Right hindlimb (tissue), 1 donor: ENCODE results near the gene ARHGEF12.
A peak's percentile ranks its signal among the peaks of the same experiment; 100 is the strongest.

ENCODE experiments used
- DNase-seq: peaks from one replicate; pipeline ENCODE4 v3.0.0-alpha.2; 2018

Gene ARHGEF12, protein sequence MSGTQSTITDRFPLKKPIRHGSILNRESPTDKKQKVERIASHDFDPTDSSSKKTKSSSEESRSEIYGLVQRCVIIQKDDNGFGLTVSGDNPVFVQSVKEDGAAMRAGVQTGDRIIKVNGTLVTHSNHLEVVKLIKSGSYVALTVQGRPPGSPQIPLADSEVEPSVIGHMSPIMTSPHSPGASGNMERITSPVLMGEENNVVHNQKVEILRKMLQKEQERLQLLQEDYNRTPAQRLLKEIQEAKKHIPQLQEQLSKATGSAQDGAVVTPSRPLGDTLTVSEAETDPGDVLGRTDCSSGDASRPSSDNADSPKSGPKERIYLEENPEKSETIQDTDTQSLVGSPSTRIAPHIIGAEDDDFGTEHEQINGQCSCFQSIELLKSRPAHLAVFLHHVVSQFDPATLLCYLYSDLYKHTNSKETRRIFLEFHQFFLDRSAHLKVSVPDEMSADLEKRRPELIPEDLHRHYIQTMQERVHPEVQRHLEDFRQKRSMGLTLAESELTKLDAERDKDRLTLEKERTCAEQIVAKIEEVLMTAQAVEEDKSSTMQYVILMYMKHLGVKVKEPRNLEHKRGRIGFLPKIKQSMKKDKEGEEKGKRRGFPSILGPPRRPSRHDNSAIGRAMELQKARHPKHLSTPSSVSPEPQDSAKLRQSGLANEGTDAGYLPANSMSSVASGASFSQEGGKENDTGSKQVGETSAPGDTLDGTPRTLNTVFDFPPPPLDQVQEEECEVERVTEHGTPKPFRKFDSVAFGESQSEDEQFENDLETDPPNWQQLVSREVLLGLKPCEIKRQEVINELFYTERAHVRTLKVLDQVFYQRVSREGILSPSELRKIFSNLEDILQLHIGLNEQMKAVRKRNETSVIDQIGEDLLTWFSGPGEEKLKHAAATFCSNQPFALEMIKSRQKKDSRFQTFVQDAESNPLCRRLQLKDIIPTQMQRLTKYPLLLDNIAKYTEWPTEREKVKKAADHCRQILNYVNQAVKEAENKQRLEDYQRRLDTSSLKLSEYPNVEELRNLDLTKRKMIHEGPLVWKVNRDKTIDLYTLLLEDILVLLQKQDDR (N-terminal part only)

DNA sequence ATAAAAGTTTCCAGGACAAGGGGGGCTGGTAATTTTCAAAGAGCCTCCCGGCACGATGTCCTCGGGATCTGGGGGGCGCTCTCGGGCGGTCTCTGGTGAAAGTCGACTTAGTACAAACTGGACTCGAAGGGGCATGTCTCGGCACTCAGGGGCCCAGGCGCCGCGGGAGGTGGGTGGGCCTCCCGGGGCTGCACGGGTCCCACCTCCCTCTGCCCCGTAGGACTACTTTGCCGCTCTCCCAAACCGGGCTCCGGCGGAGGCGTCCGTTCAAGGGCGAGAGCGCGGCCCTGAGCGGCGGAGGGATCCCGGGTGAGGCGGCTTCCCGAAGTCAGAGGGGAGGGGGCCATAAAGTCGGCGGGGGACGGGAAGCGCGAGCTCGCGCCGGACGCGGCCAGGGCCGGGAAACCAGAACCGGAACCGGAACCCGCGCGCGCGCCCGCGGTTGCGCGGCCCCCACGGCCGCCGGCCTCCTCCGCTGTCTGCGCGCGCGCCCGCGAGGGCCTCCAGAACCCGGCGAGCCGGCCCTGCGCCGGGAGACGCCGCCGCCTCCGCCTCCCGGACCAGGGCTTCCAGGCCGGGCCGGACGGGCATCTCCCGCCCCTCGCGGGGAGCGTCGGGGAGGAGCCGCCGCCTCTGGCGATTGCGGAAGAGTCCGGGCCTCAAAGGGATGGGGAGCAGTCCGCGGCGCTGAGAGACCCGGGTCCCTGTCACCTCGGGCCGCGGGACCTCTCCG is at the start of gene ARHGEF12:
ARHGEF12 (plus strand) TSS at position 506 of the 733 bp plus-strand sequence. CDS start 831 bp downstream, outside the sequence.
- DNase-seq: peak; percentile 97

DNA sequence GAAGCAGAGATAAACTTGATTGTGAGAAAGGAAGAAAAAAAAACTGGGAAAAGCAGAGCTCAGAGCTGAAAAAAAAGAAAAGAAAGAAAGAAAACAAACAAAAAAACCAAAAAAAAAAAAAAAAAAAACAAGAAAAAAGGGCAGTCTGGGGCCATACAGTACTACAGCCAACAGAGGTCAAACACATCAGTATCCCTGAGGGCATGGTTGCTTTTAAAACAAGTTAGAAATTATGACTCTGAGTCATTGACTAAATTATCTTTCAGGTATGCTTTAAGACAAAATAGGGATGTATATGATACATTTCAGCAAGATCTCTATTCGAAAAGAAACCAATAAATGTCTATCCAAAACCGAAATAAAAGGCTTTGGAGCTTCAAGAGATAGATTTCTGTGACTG is 48.2 kb upstream of the ARHGEF12 start:
- DNase-seq: no peak

DNA sequence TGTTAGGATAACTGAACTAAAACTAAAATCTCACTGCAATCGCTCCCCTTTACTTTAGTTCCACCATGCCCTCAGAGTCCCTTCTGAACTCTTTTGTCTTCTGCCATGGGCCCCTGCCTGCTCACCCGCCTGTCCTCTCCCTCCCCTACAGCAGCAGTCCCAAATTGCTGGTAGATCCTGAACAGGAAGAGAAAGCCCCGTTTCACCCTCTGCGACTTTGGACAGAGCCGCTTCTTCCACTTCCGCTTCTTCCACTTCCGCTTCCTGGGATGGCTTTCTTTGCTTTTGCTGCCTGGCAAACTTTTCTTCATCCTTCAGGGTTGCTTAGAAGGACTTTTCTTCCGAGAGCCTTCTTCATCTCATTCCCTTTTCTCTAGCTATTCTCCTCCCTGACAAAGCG is 46.8 kb upstream of the ARHGEF12 start:
- DNase-seq: no peak

DNA sequence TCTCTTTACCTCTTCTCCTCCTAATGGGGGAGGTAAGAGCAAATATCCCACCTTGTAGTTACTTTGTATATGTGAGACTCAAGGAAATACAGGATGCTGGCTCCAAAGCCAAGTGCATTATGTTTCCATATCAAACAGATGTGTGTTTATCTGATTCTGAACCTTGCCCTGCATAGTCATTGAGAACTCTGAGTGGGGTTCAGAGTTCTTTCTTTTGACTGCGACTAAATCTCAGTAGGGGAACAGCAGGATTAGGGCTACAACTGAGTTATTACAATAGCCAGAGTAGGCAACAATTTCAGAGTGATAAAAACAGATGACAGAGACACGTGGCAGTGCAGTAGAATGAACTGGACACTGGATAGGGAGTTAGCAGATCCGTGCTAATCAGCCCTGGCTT is 45.3 kb upstream of the ARHGEF12 start:
- no peak for DNase-seq

DNA sequence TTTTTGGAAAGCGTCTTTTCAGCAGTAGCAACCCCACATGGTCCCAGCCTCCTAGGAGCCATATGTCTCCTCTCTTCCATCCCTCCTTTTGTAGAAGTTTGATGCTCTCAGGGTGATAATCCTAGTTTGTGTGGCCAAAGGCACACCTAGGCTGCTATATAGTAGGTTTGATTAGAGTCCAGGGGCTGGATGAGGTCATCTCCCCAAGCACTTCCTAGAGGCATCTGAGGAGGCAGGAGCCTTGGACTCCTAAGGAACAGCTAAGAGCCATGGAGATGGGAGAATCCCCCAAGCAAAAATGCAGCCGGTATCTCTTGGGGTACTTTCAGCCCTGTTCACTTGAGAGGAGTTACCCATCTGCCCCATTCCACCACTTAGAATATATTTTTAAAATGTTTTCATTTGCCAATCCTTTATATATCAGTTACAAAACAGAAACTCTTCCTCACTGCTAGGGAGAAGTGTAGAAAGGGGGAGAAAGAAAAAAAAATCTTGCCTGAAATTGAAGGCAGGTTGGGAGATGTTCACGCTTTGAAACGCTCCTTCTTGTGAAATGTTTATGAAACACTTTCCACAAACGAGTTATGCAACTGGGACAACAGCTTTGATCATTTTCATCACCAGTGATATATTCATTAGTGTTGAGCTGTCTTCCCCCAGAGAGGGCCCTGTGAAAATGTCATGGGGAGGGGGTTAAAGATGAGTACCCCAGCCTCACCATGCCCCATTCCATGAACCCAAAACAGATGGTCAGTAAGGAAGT is 43.0 kb upstream of the ARHGEF12 start:
- DNase-seq: no peak

DNA sequence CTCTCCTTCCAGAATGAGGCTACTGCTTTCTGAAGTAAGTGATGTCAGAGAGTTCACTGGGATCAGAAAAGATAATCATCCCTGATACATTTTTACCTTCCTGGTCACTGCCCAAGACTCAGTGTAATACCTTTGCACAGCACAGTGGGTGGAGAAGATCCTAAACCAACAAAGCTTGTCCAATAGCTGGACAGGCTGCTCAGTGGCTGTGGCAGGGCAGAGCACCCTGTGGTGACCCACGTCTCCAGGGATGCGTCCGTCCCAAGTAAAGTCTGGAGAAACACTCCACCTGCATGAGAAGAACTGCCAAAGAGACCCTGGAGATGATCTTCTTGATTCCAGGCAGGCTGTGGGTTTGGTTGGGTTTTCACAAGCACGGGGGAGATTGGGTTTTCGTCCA is 42.1 kb upstream of the ARHGEF12 start:
- no peak for DNase-seq

DNA sequence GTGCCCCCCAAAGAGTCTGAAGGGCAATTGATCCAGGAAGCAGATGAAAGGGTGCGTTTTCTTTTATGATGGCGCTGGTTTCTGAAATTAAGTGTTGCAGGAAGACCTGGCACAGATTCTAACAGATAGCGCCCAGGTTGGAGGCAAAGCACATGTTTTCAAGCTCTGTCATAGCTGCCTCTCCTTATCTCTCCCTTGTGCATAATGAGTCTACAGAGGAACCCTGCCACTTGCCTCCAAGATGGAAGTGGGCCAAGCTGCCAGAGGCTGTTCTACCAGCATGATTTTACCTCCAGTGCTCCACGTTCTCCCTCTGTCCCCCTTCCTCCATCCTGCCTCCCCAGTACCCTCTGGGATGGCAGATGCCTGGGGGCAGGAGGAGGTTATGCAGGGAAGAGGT is 41.1 kb upstream of the ARHGEF12 start:
- no peak for DNase-seq

DNA sequence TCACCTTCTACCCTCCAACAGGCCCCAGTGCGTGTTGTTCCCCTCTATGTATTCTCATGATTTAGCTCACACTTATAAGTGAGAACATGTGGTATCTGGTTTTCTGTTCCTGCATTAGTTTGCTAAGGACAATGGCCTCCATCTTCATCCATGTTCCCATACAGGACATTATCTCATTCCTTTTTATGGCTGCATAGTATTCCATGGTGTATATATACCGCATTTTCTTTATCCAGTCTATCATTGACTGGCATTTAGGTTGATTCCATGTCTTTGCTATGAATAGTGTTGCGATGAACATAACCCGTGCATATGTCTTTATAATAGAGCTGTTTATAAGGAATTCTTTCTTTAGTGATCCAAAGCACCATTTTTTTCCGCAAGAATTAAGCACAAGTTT is 39.7 kb upstream of the ARHGEF12 start:
- no peak for DNase-seq

DNA sequence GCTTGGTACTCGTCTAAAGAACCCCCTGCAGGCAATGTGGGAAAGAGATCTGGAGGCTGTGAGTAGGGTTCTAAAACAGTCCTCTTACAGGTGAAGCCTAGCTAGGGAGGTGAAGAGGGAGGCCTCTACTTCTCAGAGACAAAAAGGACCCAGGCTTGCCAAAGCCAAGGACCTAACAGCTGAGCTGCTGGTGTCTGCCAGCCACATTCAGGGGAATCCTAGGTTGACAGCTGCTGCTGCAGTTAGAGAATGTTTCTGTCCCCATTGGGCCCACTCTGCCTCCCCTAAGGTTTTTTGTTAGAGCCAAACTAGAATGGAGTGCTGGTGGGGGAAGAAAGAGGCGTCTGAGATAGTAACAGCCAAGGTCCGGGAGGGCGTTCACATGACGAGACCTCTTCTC is 37.8 kb upstream of the ARHGEF12 start:
- no peak for DNase-seq

DNA sequence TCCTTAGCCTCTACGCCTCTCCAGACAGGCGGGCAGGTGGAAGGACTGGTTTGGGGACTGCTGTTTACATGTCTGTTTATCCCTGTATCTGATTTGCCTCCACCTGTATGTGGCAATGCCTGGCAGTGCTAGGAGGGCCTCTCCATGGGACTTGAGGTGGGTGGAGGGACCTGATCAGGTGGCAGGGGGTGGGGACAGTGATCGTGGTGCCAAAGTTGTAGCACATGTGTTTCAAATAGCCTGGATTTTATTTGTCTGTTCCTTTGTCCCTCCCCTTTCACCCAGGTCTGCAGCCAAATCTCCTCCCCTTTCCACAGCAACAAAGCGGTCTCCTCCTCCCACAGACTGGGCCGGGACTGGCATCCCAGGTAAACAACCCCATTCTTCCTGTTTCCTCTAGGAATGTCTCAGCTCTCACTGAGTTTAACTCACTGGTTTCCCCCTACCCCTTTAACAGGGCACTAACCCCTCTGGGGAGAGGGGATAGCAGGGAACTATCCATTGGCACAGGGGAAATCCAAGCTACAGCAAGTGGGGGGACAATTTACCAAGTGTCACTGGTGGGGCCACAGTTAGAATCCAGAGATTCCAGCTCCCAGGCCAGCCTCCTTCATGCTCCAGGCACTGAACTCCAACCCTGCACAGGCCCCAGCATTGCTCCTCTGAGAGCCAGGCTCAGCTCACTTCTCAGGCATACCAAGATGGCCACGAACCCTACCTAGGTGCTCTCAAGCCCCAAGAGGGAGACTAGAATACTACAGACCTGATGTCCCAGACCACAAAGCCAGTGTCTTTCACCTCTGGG is 34.0 kb upstream of the ARHGEF12 start:
- no peak for DNase-seq

DNA sequence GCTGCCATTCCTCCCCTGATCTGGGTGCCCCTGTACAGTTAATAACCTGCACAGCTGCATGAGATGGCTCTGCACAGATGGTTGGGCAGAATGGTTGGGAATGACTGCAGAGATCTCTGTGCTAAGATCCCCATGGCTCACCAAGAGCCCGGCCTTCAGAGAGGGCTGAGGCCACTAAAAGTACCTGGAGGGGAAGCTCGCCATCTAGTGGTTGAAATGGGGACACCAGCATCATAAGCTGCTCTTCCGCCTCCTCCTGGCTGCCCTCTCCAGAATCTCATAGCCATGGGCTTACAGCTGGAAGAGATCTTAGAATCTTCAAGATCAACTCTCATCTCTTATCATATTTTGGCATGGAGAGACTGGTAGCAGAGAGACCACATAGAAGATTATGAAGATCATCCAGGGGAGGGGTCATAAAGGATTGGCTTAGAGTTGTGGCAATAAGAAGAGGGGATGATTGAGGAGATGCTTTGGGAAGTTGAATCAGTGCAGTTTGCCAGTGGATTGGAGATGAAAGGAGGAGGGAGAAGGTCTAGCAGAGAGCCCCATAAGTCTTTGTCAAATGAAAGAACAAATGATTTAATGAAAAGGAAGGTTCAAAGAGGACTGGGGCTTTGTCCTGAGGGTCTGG is 33.1 kb upstream of the ARHGEF12 start:
- DNase-seq: peak; percentile 69

DNA sequence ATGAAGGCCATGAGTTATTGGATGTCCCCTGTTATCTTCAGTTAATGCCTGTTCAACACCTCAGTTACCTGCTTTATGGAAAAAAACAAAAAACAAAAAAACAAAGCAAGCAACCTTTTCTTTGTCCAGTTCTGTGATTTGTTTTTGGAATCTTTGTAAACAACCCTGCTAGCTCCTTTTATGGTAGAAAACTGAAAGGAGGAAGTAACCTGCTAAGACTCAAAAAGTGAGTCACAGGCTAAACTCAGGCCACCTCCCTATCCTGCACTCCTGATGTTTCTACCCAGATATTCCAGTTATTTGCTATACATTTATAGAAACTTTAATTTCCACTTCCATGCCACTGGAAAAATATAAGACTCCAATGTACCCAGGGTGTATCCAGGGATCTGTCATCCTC is 31.7 kb upstream of the ARHGEF12 start:
- DNase-seq: no peak

DNA sequence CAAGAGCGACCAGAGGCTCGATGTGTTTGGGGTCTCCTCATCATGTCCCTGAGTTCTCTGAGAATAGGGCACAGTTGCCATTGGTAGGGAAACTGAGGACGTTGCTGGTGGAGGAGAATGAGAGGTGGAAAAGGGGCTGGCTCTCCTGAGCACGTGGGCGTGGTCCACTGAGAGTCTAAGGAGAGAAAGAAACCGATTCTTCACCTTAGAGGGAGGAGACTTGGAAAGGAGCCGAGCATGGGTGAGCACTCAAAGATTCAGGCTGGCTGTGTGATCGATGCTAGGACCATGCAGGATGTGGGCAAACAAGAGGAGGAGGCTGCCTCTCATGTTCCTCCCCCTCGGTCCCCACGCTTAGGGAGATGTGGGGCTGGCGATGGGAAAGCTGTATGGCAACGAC is 30.9 kb upstream of the ARHGEF12 start:
- no peak for DNase-seq

DNA sequence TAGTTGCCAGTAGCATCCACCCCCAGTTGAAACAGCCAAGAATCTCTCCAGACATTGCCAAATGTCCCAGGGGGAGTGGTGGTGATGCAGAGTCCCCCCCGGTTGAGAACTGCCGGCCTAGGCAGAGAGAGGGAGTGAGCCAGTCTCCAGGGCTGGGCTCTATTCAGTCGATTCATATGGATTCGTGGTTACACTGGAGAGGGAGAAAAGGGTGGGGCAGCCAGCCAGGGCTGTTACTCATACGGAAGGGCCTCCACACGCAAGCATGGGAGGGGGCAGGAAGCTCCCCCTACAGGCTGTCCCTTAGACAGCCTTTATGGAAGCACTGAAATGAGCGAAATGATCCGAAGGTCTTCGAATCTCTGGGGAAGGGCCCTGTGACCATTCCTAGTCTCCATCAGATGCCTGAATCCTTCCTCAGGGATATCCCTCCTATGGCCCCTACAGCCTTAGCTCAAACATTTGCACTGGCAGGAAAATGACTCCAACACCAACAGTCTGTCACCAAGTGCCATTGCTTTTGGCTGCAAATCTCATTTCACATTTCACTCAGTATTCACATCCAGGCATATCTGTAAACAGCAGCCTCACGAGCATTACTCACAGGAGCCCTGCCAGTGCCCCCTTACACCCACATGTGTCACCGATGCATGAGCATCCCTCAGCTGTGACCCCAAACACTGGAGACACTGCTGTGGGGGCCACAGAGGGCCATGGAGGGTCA is 29.5 kb upstream of the ARHGEF12 start:
- DNase-seq: peak; percentile 50

DNA sequence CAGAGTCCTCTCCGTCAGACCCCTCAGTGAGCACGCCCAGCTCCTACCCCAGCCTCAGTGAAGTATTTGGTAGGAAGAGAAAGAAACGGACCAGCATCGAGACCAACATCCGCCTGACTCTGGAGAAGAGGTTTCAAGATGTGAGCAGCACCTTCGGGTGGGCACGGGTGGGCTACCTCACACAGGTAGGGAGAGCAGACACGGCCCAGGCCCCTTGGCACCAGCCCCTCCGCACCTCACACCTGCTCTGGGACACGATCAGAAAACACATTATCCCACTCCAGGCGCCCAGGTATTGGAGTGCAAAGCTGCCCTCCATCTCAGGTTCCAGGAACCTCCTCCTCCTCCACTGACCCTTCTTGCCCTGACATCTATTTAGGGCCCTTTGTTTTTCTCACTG is 28.7 kb upstream of the ARHGEF12 start:
- DNase-seq: no peak

DNA sequence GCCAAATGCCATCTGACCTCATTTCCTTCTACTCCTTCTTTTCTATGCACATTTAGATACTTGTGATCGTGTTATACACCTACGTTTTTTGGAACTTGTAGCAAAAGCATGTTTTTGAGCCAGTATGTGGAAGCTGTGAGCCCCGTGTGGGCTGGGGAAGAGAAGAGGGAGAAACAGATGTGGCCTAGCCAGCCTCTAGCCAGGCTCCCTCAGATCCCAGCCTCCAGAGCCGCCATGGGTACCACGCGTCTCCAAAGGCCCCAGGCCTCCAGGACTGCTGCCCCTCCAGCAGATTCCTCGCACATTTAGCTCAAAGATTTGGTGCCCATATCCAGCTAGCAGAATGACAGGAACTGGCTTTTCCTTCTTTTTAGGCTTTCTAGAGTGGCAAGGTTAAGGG is 28.1 kb upstream of the ARHGEF12 start:
- DNase-seq: no peak

DNA sequence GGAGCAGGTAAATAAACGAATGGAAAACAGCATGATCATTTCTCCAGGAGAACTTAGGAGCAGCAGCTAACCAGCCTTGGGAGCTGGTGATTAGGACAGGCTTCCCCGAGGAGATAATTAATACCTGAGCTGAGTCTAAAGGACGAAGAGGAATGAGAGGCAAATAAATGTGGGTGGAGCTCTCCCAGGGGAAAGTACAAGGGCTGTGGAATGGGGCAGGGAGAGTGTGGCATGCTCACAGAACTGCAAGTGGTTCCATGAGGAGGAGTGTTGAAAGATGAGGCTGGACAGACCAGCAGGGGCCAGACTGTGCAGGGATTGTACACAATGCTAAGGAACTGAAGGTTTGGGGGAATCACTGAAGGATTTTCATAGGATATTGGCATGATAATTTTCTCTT is 25.3 kb upstream of the ARHGEF12 start:
- no peak for DNase-seq

DNA sequence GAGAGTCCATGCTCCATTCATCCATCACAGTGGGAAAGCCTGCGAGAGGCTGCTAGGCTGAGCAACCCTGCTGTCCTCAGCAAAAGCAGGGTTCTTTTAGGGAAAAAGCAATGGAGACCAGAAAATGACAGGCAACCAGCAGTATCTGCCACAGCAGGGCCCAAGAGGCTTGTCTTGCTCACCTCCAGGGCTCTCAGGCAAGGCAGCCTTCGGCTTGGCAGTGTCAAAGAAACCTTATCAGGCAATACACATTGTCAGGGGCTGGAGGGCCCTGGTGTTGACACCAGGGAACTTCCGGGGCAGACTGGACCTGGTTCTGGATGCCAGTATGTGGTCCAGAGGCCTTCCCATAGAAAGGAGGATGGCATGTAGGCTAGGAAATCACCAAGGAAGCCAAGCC is 21.4 kb upstream of the ARHGEF12 start:
- no peak for DNase-seq

DNA sequence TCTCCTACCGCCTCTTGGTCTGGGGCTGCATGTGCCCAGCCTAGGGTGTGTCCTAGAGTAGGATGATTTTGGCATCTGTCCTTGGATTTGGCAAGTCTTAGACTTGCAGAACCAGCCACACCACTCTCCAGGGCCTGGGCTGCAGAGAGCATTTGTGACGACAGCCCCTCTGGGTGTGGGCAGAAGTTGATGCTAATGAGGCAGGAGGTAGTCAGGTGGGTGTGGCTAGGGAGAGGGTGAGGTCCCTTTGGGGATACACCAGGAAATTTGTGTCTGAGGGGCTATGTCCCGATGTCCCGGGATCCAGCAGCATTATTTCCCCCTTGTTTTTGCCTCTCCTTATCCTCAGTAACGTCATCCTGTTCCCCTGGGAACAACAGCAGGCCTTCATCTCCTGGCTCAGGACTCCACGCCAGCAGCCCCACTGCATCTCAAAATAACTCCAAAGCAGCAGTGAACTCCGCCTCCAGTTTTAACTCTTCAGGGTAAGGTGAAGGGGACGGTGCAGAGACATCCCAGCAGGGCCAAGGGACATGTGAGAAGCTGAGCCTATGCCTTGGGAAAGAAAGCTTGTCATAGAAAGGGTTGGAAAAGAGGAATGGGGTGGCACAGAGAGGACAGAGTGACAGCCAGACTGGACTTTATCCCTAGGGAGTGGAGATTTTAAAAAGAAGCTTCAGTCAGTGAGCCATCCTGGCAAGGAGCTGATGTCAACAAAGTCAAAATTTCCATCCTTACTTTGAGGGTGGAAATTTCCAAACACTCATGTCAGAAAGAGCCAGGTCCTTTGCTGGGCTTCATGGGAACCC is 19.1 kb upstream of the ARHGEF12 start:
- peak; percentile 49 for DNase-seq
